Activated naive CD8-positive, alpha-beta T cell treated with anti-CD3 and anti-CD28 coated beads, Interleukin-2, amount 10 ng/mL, durations not matched to agents 7 days and 5 days (primary cell): Measurements from ENCODE around the gene B4GALNT3. TPM values are rescaled to one million over a fixed set of nuclear protein-coding genes. Genes with fewer than 3 reads are reported as not detected.

Experiments used
- ATAC-seq: fragments of 150-1000 bp; cut with Tn5 transposase; one replicate; pipeline ENCODE4 v1.10.0; 2021; ENCODE audit warnings: low read depth, moderate library complexity
- POLR2A ChIA-PET: fragments of 350-600 bp; sonication (Branson Sonifier 250); formaldehyde crosslinking; loops from one replicate; lab custom pipeline; 2021; ENCODE audit warnings: antibody characterized with exemption; lab: Charles Lee
- DNase-seq: peaks from one replicate; pipeline ENCODE4 v3.0.0; 2021
- H3K27ac Mint-ChIP-seq: one replicate; pipeline ENCODE4 v1.8.0; 2022; ENCODE audit warnings: mild to moderate bottlenecking, mixed read lengths
- H3K27me3 Mint-ChIP-seq: one replicate; pipeline ENCODE4 v1.8.0; 2022; ENCODE audit warnings: mild to moderate bottlenecking, moderate library complexity, mixed read lengths
- H3K36me3 Mint-ChIP-seq: one replicate; pipeline ENCODE4 v1.8.0; 2021; ENCODE audit warnings: mild to moderate bottlenecking, mixed read lengths
- H3K4me1 Mint-ChIP-seq: one replicate; pipeline ENCODE4 v1.8.0; 2021; ENCODE audit warnings: mixed read lengths
- H3K4me3 Mint-ChIP-seq: one replicate; pipeline ENCODE4 v1.8.0; 2022; ENCODE audit warnings: mild to moderate bottlenecking, moderate library complexity, mixed read lengths
- H3K9me3 Mint-ChIP-seq: one replicate; pipeline ENCODE4 v1.8.0; 2021; ENCODE audit warnings: mixed read lengths
- total RNA-seq, 2 experiments: library from RNA; stranded (reverse); gene quantifications; one replicate each; pipeline ENCODE4 v1.2.3, GENCODE V29; 2021

B4GALNT3 gene
- total RNA-seq, 2 experiments from 2014 or later: 4.3 to 4.4 TPM

DNA sequence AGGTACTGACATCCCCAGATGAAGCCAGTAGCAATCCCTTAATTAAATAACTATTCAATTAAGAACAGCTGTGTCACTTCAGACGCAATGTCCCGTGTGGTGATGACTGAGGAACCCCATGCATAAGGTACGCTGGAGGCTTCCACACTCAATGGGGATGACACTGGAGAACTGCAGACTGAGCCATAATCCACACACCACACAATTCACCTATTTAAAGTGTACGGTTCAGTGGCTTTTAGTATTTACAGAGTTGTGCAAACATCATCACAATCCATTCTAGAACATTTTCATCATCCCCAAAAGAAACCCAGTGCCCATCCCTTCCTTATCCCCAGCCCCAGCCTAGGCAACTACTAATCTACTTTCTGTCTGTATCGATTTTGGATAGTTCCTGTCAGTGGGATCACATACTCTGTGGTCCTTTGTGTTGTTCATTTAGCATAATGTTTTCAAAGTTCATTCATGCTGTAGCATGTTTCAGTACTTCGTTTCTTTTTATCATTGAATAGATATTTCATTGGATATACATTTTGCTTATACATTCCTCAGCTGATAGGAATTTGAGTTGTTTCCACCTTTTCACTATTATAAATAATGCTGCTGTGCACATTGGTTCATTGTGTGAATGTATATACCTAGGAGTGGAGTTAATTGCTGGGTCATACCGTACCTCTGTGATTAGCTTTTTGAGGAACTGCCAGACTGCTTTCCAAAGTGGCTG, 142.4 kb downstream of the B4GALNT3 start:
- H3K27ac Mint-ChIP-seq: no peak overlapping the region
- POLR2A ChIA-PET: no interaction called here

DNA sequence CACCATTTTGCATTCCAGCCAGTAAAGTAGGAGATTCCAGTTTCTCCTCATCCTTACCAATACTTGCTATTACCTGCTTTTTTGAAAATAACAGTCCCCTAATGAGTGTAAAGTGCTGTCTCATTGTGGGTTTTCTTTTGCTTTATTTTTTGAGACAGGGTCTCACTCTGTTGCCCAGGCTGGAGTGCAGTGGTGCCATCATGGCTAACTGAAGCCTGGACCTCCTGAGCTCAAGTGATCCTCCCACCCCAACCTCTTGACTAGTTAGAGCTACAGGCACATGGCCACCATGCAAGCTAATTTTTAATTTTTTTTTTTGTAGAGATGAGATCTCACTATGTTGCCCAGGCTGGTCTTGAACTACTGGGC, 142.9 kb downstream of the B4GALNT3 start:
- peaks cover 10% of the 10 kb centered on the region for H3K4me1 Mint-ChIP-seq
- POLR2A ChIA-PET: no interaction called here
- H3K27me3 Mint-ChIP-seq: no peaks in the 10 kb centered on the region
- no peak for ATAC-seq
- DNase-seq: no peak
- no peak overlapping the region for H3K4me3 Mint-ChIP-seq
- H3K27ac Mint-ChIP-seq: no peak overlapping the region
- H3K9me3 Mint-ChIP-seq: no peaks in the 10 kb centered on the region
- no peaks in the 10 kb centered on the region for H3K36me3 Mint-ChIP-seq

More for the DNA sequence above, 142.4 kb downstream of the B4GALNT3 start:
- no peak for ATAC-seq
- peaks cover 5% of the 10 kb centered on the region for H3K4me1 Mint-ChIP-seq
- H3K36me3 Mint-ChIP-seq: no peaks in the 10 kb centered on the region
- no peaks in the 10 kb centered on the region for H3K9me3 Mint-ChIP-seq
- no peak for DNase-seq
- no peak overlapping the region for H3K4me3 Mint-ChIP-seq
- H3K27me3 Mint-ChIP-seq: no peaks in the 10 kb centered on the region

DNA sequence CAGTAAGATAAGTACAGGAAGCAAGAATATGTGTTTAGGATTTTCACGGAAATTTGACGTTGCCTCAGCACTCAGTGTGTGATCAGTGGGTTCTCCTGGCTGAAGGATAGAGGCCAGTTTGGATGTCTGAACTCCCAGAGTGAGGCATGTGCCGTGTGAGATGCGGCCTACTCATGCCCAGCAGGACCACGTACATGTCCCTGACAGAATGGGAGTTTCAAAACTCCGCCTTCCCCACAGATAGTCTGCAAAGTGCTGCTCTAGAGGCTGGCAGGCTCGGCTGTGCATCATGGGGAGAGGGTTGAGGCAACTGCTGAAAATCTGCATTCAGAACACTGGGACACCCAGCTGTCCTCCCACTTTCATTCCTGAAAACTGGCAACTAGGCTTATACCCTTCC, 145.2 kb downstream of the B4GALNT3 start:
- no peak for DNase-seq
- Mint-ChIP-seq H3K9me3 (no peaks in the 10 kb centered on the region), H3K27ac (no peak overlapping the region), H3K4me1 (peaks cover 20% of the 10 kb centered on the region), H3K27me3 (no peaks in the 10 kb centered on the region), H3K36me3 (no peaks in the 10 kb centered on the region), H3K4me3 (no peak overlapping the region)
- POLR2A ChIA-PET: no interaction called here
- ATAC-seq: no peak

DNA sequence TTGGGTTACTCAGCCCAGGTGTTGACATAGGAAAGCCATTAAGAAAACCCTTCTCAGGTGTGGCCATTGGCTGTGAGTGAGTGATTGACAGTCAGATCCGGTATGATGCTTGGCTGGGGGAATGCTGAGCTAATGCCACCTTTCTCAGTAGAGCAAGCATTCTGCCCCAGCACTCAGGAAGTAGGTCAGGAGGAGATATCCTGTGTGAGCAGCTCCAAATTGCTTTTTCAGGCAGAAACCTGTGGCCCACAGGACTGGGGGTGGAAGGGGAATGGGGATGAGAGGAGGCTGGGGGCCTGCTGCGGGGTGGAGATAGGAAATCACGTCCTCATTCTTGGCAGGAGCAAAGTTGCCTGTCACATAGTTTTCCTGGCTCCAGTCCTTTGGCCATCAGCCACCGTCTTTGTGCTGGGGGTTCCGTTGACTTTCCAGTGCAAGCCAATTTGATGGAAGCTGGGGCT, 147.8 kb downstream of the B4GALNT3 start:
- H3K36me3 Mint-ChIP-seq: no peaks in the 10 kb centered on the region
- H3K4me3 Mint-ChIP-seq: peak overlapping the region; percentile 61
- H3K27ac Mint-ChIP-seq: peak overlapping the region; percentile 76
- peaks cover 33% of the 10 kb centered on the region for H3K4me1 Mint-ChIP-seq
- no peak for DNase-seq
- peak; percentile 66 for ATAC-seq
- H3K27me3 Mint-ChIP-seq: no peaks in the 10 kb centered on the region
- POLR2A ChIA-PET: interaction anchor here (0.5 to 1.8 kb wide), 6 partner anchors 32 to 342 kb away, joined by 3 to 8 read pairs (median 4); partner anchors contain the start of genes RAD52 and WNK1
- no peaks in the 10 kb centered on the region for H3K9me3 Mint-ChIP-seq

DNA sequence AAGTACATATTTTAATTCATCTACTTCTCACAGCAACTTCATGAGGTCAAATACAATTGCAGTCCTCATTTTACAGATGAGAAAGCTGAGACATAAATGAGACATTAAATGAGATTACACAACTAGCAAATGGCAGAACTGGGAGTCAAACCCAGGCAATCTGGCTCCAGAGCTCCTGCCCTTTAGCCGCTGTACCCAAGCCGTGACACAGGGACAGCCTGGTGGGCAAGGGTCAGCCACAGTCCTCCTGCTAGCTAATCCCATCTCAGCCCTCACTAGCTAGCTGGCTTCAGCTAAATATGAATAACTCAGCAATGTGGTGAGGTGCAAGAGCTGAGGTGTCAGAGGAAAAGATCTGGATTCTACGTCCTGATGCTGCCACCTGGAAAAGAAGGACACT, 148.7 kb downstream of the B4GALNT3 start:
- Mint-ChIP-seq H3K27me3 (no peaks in the 10 kb centered on the region), H3K27ac (no peak overlapping the region), H3K4me1 (peaks cover 33% of the 10 kb centered on the region), H3K9me3 (no peaks in the 10 kb centered on the region), H3K4me3 (no peak overlapping the region), H3K36me3 (no peaks in the 10 kb centered on the region)
- no peak for ATAC-seq
- DNase-seq: no peak
- POLR2A ChIA-PET: interaction anchor here (1.3 to 1.8 kb wide), 4 partner anchors 33 to 341 kb away, joined by 4 to 8 read pairs (median 6); partner anchors contain the start of genes RAD52 and WNK1

DNA sequence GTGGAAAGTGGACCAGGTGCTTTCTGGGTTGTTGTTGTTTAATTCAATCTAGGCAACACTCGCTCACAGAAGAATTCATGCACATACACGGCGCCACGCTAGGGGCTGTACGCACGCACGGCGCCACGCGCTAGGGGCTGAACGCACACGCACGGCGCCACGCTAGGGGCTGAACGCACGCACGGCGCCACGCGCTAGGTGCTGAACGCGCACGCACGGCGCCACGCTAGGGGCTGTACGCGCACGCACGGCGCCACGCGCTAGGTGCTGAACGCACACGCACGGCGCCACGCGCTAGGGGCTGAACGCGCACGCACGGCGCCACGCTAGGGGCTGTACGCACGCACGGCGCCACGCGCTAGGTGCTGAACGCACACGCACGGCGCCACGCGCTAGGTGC, 149.2 kb downstream of the B4GALNT3 start:
- DNase-seq (no peak), ATAC-seq (no peak)
- Mint-ChIP-seq H3K9me3 (no peaks in the 10 kb centered on the region), H3K27ac (no peak overlapping the region), H3K36me3 (no peaks in the 10 kb centered on the region), H3K27me3 (no peaks in the 10 kb centered on the region), H3K4me1 (peaks cover 33% of the 10 kb centered on the region), H3K4me3 (no peak overlapping the region)
- POLR2A ChIA-PET: interaction anchor here (1.8 to 2.1 kb wide), 2 partner anchors 34 to 142 kb away, joined by 6 to 9 read pairs; partner anchors contain the start of gene WNK1

DNA sequence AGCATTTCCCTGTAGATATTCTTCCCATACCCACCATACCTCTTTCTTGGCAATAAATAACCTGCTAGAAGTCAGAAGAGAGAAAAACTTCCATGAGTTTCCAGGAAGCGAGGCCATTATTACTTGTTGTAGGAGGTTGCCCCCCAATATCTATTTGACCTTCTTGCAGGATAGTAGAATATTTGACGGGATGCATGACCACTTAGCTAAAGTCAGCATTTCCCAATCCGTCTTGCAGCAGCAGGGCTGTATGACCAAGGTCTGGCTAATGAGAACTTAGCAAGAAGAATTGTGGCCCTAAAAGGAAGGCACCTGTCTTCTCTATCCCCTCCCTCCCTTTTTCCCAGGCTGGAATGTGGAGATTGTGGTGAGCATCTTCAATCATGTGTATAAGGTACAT, 152.0 kb downstream of the B4GALNT3 start:
- H3K27me3 Mint-ChIP-seq: no peaks in the 10 kb centered on the region

DNA sequence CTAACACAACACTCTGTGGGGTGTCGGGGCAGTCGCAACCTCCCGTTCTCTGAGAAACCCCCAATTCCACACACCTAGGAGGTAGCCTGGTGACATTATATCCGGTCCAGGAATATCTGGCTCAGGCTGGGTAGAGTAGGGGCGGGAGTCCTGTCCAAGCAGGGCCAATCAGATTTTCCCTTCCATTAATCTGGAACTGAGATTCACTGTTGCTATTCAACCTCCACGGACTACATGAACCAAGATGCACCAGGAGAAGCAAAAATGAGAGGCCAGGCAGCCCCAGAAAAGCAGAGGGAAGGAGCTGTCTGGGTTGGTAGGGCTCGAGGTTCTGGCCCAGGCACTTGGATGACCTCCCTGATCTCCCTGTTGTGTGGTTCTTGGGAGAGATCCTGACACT, 152.6 kb downstream of the B4GALNT3 start:
- no peak for DNase-seq

More for the DNA sequence above, 152.0 kb downstream of the B4GALNT3 start:
- ATAC-seq (no peak), DNase-seq (no peak)
- H3K27ac Mint-ChIP-seq: peak overlapping the region; percentile 5
- H3K9me3 Mint-ChIP-seq: no peaks in the 10 kb centered on the region
- H3K4me3 Mint-ChIP-seq: no peak overlapping the region
- no peaks in the 10 kb centered on the region for H3K36me3 Mint-ChIP-seq
- POLR2A ChIA-PET: interaction anchor here (1.6 kb wide), 1 partner anchor 31 kb away, joined by 4 read pairs; no protein-coding TSS in a partner anchor
- H3K4me1 Mint-ChIP-seq: peaks cover 49% of the 10 kb centered on the region

DNA sequence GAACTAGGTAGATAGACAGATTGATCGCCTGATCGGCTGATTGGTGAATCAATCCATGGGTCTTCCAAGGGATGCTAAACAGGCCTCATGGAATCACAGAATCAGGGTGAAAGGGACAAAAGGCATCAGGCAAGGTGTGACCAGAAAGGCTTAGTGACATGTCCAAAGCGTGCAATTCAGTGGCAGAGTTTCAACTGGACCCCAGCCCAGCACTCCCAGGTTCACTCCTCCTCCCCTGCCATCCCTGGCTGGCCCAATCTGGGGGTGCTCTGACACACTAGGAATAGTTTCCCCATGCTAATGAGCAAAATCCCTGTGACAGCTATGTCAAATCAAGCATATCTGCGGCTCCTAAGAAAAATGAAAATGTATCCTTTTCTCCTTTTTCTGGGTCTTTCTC, 153.1 kb downstream of the B4GALNT3 start:
- Mint-ChIP-seq H3K27me3 (no peaks in the 10 kb centered on the region), H3K27ac (no peak overlapping the region), H3K4me1 (peaks cover 46% of the 10 kb centered on the region), H3K9me3 (no peaks in the 10 kb centered on the region), H3K36me3 (peaks cover 2% of the 10 kb centered on the region), H3K4me3 (no peak overlapping the region)
- no peak for DNase-seq
- POLR2A ChIA-PET: interaction anchor here (1.6 kb wide), 1 partner anchor 30 kb away, joined by 4 read pairs; no protein-coding TSS in a partner anchor
- no peak for ATAC-seq

More for the DNA sequence above, 152.6 kb downstream of the B4GALNT3 start:
- Mint-ChIP-seq H3K36me3 (peaks cover under 1% of the 10 kb centered on the region), H3K4me3 (no peak overlapping the region), H3K4me1 (peaks cover 47% of the 10 kb centered on the region), H3K9me3 (no peaks in the 10 kb centered on the region), H3K27ac (no peak overlapping the region), H3K27me3 (no peaks in the 10 kb centered on the region)
- ATAC-seq: no peak
- POLR2A ChIA-PET: interaction anchor here (1.6 kb wide), 1 partner anchor 31 kb away, joined by 4 read pairs; no protein-coding TSS in a partner anchor

Other genes with a start within 250 kb of the B4GALNT3 start
- gene SLC6A12, start 245.8 kb upstream of the B4GALNT3 start, total RNA-seq: not detected
- under 1 TPM; 0.68 to 0.69 TPM for gene SLC6A13, start 197.1 kb upstream of the B4GALNT3 start, total RNA-seq
- gene KDM5A, start 70.6 kb upstream of the B4GALNT3 start, total RNA-seq: 100 to 1,000 TPM; 105 to 116 TPM
- gene CCDC77, start 58.3 kb upstream of the B4GALNT3 start, total RNA-seq: 10 to 100 TPM; 14.6 to 15.9 TPM
- 1 to 10 TPM; 5.4 to 7.8 TPM for gene NINJ2, start 203.5 kb downstream of the B4GALNT3 start, total RNA-seq